Loucy (cell line): ENCODE measurements around the gene ATAT1.

Experiments used
- H2AFZ ChIP-seq: fragments of 200-600 bp; sonication (generic); 2 replicates; pipeline ENCODE4 v1.6.0; 2016; ENCODE audit warnings: antibody characterized with exemption, mild to moderate bottlenecking, low read length, moderate library complexity
- H3F3A ChIP-seq: fragments of 200-600 bp; 2 replicates; pipeline ENCODE4 v1.6.0; 2016; ENCODE audit warnings: antibody characterized with exemption, low read depth, mild to moderate bottlenecking
- H3K27me3 ChIP-seq: fragments of 200-600 bp; sonication (generic); 2 replicates; pipeline ENCODE4 v1.6.1; 2014; ENCODE audit warnings: low read length, mild to moderate bottlenecking; ENCODE audit not compliant: insufficient read depth, poor library complexity, severe bottlenecking
- H3K36me3 ChIP-seq: fragments of 200-600 bp; sonication (generic); 2 replicates; pipeline ENCODE4 v1.6.1; 2016; ENCODE audit warnings: low read length; ENCODE audit not compliant: insufficient read depth
- H3K4me1 ChIP-seq: fragments of 200-600 bp; sonication (generic); 2 replicates; pipeline ENCODE4 v1.5.1; 2014; ENCODE audit warnings: low read length, mild to moderate bottlenecking; ENCODE audit not compliant: insufficient read depth, poor library complexity, severe bottlenecking
- H3K4me2 ChIP-seq: fragments of 200-600 bp; sonication (generic); 2 replicates; pipeline ENCODE4 v1.6.0; 2014; ENCODE audit warnings: antibody characterized with exemption, low read length, low read depth, mild to moderate bottlenecking; ENCODE audit not compliant: poor library complexity, severe bottlenecking
- H3K4me3 ChIP-seq: fragments of 200-600 bp; sonication (generic); 2 replicates; pipeline ENCODE4 v1.5.1; 2014; ENCODE audit warnings: low read length, mild to moderate bottlenecking, mixed read lengths; ENCODE audit not compliant: poor library complexity, severe bottlenecking
- H3K79me2 ChIP-seq: fragments of 200-600 bp; sonication (generic); 2 replicates; pipeline ENCODE4 v1.6.1; 2014; ENCODE audit warnings: low read length; ENCODE audit not compliant: insufficient read depth
- H3K9ac ChIP-seq: fragments of 200-600 bp; sonication (generic); 2 replicates; pipeline ENCODE4 v1.6.0; 2014; ENCODE audit warnings: mild to moderate bottlenecking, low read depth, low read length, moderate library complexity; ENCODE audit not compliant: poor library complexity, severe bottlenecking
- H3K9me2 ChIP-seq: fragments of 200-600 bp; sonication (generic); replicated peaks from 2 replicates; pipeline ENCODE4 v1.6.1; 2016; ENCODE audit warnings: low read depth, low read length, mixed read lengths
- H3K9me3 ChIP-seq: fragments of 200-600 bp; sonication (generic); 2 replicates; pipeline ENCODE4 v1.6.1; 2014; ENCODE audit warnings: mild to moderate bottlenecking, antibody characterized with exemption, low read length, low read depth; ENCODE audit not compliant: insufficient read depth
- H4K20me1 ChIP-seq: fragments of 200-600 bp; sonication (generic); 2 replicates; pipeline ENCODE4 v1.6.0; 2014; ENCODE audit warnings: antibody characterized with exemption, low read length, mild to moderate bottlenecking; ENCODE audit not compliant: insufficient read depth, poor library complexity, severe bottlenecking
- CTCF ChIP-seq: fragments of 200-600 bp; sonication (generic); conservative IDR thresholded peaks from 2 replicates; pipeline ENCODE4 v1.5.1; 2014; ENCODE audit warnings: mild to moderate bottlenecking, antibody characterized with exemption, low read length
- EZH2phosphoT487 ChIP-seq: fragments of 200-600 bp; IDR thresholded peaks from 2 replicates; pipeline ENCODE4 v1.6.1; 2018; ENCODE audit warnings: antibody characterized with exemption, mild to moderate bottlenecking, moderate library complexity, borderline replicate concordance

Gene ATAT1

DNA sequence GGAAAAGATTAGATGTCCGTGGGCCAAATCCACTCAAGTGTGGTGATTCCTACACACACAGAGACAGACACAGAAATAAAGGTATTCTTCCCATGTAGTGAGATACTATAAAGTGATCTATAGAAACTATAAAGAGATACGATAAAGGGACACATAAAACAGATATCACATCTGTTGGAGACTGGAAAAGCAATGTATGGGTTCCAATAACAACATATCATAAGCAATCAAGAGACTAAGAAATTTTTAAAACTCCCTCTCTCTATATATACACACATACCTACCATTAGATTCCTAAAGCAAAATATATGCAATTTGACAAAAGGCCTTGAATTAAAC lies 14.8 kb upstream of the ATAT1 start:
- TF ChIP-seq EZH2phosphoT487, result no peak
- TF ChIP-seq CTCF, result no peak
- H3K36me3 ChIP-seq, result peaks cover 21% of the 10 kb centered on the region

GRCh38 chr6:30612213-30612612 lies 14.5 kb upstream of the ATAT1 start:
- Histone ChIP-seq H3K4me1 (peaks cover 21% of the 10 kb centered on the region), H3K9me3 (no peaks in the 10 kb centered on the region), H3F3A (peaks cover 15% of the 10 kb centered on the region; the same call in 1 of the 2 replicates), H3K36me3 (peaks cover 18% of the 10 kb centered on the region), H3K27me3 (peaks cover 19% of the 10 kb centered on the region), H3K4me3 (no peak overlapping the region), H3K4me2 (no peak overlapping the region), H3K79me2 (peaks cover 54% of the 10 kb centered on the region), H3K9me2 (no peaks in the 10 kb centered on the region), H4K20me1 (peaks cover 61% of the 10 kb centered on the region), H3K9ac (no peak overlapping the region), H2AFZ (no peak overlapping the region)
- TF ChIP-seq CTCF (peak; percentile 52), EZH2phosphoT487 (no peak)

More for the DNA sequence above, 14.8 kb upstream of the ATAT1 start:
- Histone ChIP-seq H4K20me1 (peaks cover 59% of the 10 kb centered on the region), H3K9ac (no peak overlapping the region), H3K4me1 (peaks cover 21% of the 10 kb centered on the region), H3K9me2 (no peaks in the 10 kb centered on the region), H2AFZ (no peak overlapping the region), H3K27me3 (peaks cover 18% of the 10 kb centered on the region), H3F3A (peaks cover 15% of the 10 kb centered on the region; the same call in 1 of the 2 replicates), H3K9me3 (no peaks in the 10 kb centered on the region), H3K4me2 (no peak overlapping the region), H3K79me2 (peaks cover 52% of the 10 kb centered on the region), H3K4me3 (no peak overlapping the region)

DNA sequence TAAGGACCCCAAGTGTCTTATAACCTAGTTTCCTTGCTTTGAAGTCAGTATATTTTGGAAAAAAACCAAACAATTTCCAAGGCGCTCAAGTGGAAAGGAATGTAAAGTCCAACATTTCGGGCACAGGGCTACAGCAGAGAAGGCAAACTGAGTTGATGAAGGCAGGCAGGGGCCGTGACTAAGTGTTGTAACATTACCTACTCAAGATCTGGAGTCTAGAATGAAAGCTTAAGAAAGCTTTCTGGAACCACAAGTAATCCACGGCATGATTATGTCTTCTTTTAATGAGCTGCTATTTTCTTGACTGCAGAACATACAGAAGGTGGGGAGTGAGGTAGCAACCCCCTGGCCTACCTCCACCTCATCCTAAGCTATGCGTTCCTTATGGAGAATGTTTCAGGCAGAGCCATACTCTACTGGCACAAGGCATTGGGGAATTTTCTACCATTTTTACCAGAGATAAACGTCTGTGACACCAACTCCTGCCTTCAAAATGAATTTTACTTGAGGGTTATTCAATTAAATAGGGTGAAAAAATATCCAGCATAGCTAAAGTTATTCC lies 13.9 kb upstream of the ATAT1 start:
- Histone ChIP-seq H3K4me1 (peaks cover 21% of the 10 kb centered on the region), H3K9me3 (no peaks in the 10 kb centered on the region), H3K27me3 (peaks cover 19% of the 10 kb centered on the region), H4K20me1 (peaks cover 58% of the 10 kb centered on the region), H3F3A (peaks cover 12% of the 10 kb centered on the region; the same call in 1 of the 2 replicates), H2AFZ (no peak overlapping the region), H3K79me2 (peaks cover 56% of the 10 kb centered on the region), H3K9ac (no peak overlapping the region), H3K36me3 (peaks cover 18% of the 10 kb centered on the region), H3K4me2 (peak overlapping the region; percentile 83), H3K9me2 (no peaks in the 10 kb centered on the region), H3K4me3 (no peak overlapping the region)
- TF ChIP-seq CTCF, result no peak
- TF ChIP-seq EZH2phosphoT487, result no peak
